Left lung (tissue), 10 donors: ENCODE results near the gene KIF6. TPM values are rescaled to one million over a fixed set of nuclear protein-coding genes. Genes with fewer than 3 reads are reported as not detected.
A peak's percentile ranks its signal among the peaks of the same experiment; 100 is the strongest.
"Not testable (repeated sequence)": the region's sequence is repeated elsewhere in the genome, so short reads cannot be mapped to it uniquely, and the experiment has no call there.

ENCODE experiments used
- ATAC-seq: fragments of 200-7000 bp; cut with Tn5 transposase; one replicate; pipeline ENCODE4 v1.9.1; 2020; ENCODE audit warnings: moderate library complexity
- DNase-seq, 4 donors: peaks; one replicate each; pipeline ENCODE4 v3.0.0-alpha.2; 2013 to 2020
- H3K27ac ChIP-seq, 2 donors: fragments of 200-600 bp; sonication (generic) in 1 of 2; one replicate each; pipeline versions ENCODE4 v1.5.0 to v1.8.0; 2020 to 2021
- H3K27me3 ChIP-seq, 2 donors: fragments of 200-600 bp; sonication (generic) in 1 of 2; one replicate each; pipeline versions ENCODE4 v1.5.0 to v1.8.0; 2020 to 2021
- H3K36me3 ChIP-seq, 2 donors: fragments of 200-600 bp; sonication (generic) in 1 of 2; one replicate each; pipeline versions ENCODE4 v1.5.0 to v1.8.0; 2020 to 2021
- H3K4me1 ChIP-seq, 2 donors: fragments of 200-600 bp; one replicate each; pipeline ENCODE4 v1.8.0; 2021
- H3K4me3 ChIP-seq, 2 donors: fragments of 200-600 bp; sonication (generic) in 1 of 2; one replicate each; pipeline versions ENCODE4 v1.5.0 to v1.8.0; 2020 to 2021; ENCODE audit warnings: mild to moderate bottlenecking in 1 of 2
- H3K9me3 ChIP-seq, 2 donors: fragments of 200-600 bp; sonication (generic) in 1 of 2; one replicate each; pipeline versions ENCODE4 v1.5.0 to v1.8.0; 2020 to 2021
- intact Hi-C, 2 donors: fragments of 100-400 bp; cut with DNase I; formaldehyde crosslinking; loops; one replicate each; pipeline versions ENCODE4 v1.11.2 to v1.14.2; 2022
- polyA plus RNA-seq, 6 donors: library from polyadenylated mRNA; unstranded; fragments of 120-200 nt; gene quantifications; one replicate each; pipeline ENCODE4 v1.2.1, GENCODE V29; 2013; ENCODE audit not compliant: insufficient read length in 6 of 6
- total RNA-seq, 2 donors: library from RNA; stranded (reverse); fragmentation: NEBNext Ultra II Directional; extraction: Animal tissue kit (Norgen Biotek cat#: 25700); gene quantifications; one replicate each; pipeline ENCODE4 v1.2.1, GENCODE V29; 2021
- TF ChIP-seq, protein P1 (sequence below), 2 donors: fragments of 200-600 bp; sonication (generic) in 1 of 2; IDR thresholded peaks; one replicate each; pipeline versions ENCODE4 v1.5.0 to v1.8.0; 2021; ENCODE audit warnings: antibody characterized with exemption in 2 of 2
- donor health status: DM: no; HTN: yes; CAD: no.
- donor health status: DM: no; HTN: no; CAD: no.

Gene KIF6
- total and polyA plus RNA-seq, 8 donors, result 0.93 to 4.4 (median 2.8) TPM

DNA sequence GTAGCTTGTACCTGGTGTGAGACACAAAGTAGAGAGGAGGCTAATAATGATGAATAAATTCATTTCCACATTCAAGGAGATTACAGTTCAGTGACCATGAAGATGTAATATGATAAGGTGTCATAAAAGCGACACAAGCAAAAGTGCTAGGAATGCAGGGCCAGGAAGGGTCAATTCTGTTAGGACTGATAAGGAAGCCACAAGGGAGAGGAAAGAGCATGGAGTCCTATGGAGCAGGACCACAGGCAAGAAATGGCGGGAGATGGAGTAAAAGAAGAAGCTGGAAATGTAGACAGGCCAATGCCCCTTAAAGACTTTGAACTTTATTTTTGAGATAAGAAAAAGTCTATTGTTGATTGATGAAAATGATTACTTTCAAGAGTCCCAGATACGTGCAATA, 240.9 kb downstream of the KIF6 start:
- intact Hi-C loops, result no loop called here
- H3K4me3 ChIP-seq, result no peak overlapping the region

DNA sequence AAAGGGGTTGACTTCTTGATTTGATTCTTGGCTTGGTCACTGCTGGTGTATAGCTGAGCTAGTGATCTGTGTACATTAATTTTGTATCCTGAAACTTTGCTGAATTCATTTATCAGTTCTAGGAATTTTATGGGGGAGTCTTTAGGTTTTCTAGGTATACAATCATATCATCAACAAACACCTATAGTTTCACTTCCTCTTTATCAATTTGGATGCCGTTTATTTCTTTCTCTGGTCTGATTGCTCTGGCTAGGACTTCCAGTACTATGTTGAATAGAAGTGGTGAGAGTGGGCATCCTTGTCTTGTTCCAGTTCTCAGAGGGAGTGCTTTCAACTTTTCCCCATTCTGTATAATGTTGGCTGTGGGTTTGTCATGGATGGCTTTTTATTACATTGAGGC, 245.4 kb downstream of the KIF6 start:
- H3K27ac ChIP-seq, DNase-seq, intact Hi-C loops, H3K4me3 ChIP-seq, H3K4me1 ChIP-seq, H3K36me3 ChIP-seq, ATAC-seq, H3K27me3 ChIP-seq: not testable (repeated sequence)
- H3K9me3 ChIP-seq, result peaks cover 0 to 10% of the 10 kb centered on the region in 2 donors

More for the DNA sequence above, 240.9 kb downstream of the KIF6 start:
- Histone ChIP-seq H3K4me1 (no peaks in the 10 kb centered on the region), H3K27me3 (no peaks in the 10 kb centered on the region), H3K27ac (no peak overlapping the region), H3K9me3 (peaks cover 0 to 8% of the 10 kb centered on the region in 2 donors), H3K36me3 (no peaks in the 10 kb centered on the region)
- ATAC-seq (no peak), DNase-seq (no peak)
- TF ChIP-seq, protein P1, sequence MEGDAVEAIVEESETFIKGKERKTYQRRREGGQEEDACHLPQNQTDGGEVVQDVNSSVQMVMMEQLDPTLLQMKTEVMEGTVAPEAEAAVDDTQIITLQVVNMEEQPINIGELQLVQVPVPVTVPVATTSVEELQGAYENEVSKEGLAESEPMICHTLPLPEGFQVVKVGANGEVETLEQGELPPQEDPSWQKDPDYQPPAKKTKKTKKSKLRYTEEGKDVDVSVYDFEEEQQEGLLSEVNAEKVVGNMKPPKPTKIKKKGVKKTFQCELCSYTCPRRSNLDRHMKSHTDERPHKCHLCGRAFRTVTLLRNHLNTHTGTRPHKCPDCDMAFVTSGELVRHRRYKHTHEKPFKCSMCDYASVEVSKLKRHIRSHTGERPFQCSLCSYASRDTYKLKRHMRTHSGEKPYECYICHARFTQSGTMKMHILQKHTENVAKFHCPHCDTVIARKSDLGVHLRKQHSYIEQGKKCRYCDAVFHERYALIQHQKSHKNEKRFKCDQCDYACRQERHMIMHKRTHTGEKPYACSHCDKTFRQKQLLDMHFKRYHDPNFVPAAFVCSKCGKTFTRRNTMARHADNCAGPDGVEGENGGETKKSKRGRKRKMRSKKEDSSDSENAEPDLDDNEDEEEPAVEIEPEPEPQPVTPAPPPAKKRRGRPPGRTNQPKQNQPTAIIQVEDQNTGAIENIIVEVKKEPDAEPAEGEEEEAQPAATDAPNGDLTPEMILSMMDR (IDR thresholded peaks at IDR 0.05), result no peak

DNA sequence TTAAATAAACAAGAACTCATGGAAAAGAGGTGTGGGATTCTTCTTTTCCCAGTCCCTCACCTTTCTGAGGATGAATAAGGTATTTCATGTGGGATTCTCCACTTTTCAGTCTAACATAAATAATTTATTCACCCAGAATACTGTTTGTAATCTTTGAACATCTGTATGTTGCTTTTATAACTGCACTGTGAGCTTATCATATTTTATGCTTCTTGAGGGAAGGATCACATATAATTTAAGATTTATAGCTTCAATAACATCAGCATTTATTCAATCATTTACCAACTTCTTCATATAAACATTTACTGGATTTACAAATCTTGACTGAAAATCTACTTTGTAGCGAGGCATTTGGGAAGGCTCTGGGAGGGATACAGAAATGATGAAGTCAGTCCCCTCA, 248.5 kb downstream of the KIF6 start:
- ATAC-seq, result no peak
- intact Hi-C loops, result no loop called here
- Histone ChIP-seq H3K9me3 (peaks cover 0 to 10% of the 10 kb centered on the region in 2 donors), H3K36me3 (no peaks in the 10 kb centered on the region), H3K4me3 (no peak overlapping the region), H3K27ac (no peak overlapping the region), H3K4me1 (peaks cover 0 to 4% of the 10 kb centered on the region in 2 donors), H3K27me3 (no peaks in the 10 kb centered on the region)
- no peak for DNase-seq
- TF ChIP-seq, protein P1 (IDR thresholded peaks at IDR 0.05), result no peak

DNA sequence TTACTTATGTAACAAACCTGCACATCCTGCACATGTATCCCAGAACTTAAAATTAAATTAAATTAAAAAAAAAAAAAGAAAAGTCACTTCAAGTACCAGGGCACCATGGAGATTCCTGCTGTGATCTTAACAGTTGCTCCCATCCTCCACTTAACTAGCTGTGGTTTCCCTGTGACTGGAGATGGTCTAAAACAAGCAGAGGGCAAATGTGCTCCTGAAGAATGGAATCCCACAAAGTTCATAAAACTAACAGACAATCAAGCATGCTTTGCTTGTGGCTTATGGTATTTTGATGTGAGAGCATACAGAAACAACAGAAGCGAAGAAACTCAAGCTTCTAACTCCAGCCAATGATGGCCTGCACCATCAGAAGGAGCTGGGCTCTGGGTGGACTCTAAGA, 249.1 kb downstream of the KIF6 start:
- H3K36me3 ChIP-seq, result no peaks in the 10 kb centered on the region
- intact Hi-C loops, result no loop called here
- no peak for DNase-seq
- ATAC-seq, result no peak
- H3K27ac ChIP-seq, result no peak overlapping the region
- H3K4me1 ChIP-seq, result peaks cover 0 to 4% of the 10 kb centered on the region in 2 donors
- TF ChIP-seq, protein P1 (IDR thresholded peaks at IDR 0.05), result no peak
- H3K4me3 ChIP-seq, result no peak overlapping the region
- H3K9me3 ChIP-seq, result peaks cover 0 to 10% of the 10 kb centered on the region in 2 donors
- no peaks in the 10 kb centered on the region for H3K27me3 ChIP-seq

DNA sequence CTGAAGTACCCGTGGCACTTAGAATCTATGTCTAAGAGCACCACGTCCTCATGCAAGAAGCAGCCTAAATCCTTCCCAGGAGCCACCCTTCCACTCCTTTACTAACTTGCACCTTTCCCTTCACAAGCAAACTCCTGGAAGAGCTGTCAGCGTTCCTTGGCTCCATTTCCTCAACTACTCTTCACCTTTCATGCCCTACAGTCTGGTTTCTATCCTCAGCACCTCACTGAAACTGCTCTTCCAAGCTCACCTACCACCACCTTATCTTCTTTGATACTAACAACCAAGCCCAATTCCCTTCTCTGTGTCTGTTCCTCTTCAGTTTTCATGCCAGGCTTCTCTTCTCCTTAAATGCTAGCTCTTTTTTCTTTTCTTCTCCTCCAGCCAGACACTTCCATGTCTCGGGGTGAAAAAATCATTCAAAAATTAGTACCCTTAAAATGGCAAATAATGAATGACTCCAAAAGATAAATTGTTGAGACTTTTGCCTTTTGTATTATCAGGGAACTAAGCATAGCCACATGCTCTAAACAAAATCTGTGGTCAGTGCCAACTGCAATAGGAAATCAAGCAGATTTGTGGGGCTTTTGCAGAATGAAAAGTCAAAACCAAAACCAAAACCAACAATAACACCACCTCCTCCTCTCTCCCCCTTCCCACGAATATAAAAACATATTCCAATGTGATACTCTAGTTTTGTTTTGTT, 253.1 kb downstream of the KIF6 start:
- intact Hi-C loops, result no loop called here
- peaks cover 0 to 5% of the 10 kb centered on the region in 2 donors for H3K9me3 ChIP-seq
- TF ChIP-seq, protein P1 (IDR thresholded peaks at IDR 0.05), result no peak
- no peak overlapping the region for H3K4me3 ChIP-seq
- H3K4me1 ChIP-seq, result peaks cover 0 to 4% of the 10 kb centered on the region in 2 donors
- ATAC-seq (no peak), DNase-seq (peak in 1 of 4 donors; percentile 28)
- no peaks in the 10 kb centered on the region for H3K36me3 ChIP-seq
- H3K27ac ChIP-seq, result peak overlapping the region in 1 of 2 donors; percentile 21
- no peaks in the 10 kb centered on the region for H3K27me3 ChIP-seq

DNA sequence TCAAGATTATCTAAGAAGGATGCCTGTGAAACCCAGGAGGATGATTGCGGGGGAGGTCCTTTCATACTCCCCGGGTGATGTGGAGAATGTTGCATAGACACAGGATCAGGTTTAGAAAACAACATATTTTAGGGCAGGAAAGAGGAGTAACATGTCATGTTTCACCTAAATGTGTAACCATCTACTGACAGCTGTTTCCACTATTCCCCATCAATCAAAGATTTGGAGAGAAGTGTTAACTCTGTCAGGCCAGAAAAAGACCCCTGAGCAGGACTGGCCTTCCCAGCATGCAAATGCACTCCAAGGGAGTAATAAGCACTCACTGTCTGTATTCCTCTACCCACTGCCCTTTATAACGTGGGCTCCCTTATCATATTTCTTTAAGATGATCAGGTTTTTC, 254.7 kb downstream of the KIF6 start:
- TF ChIP-seq, protein P1 (IDR thresholded peaks at IDR 0.05), result no peak
- Histone ChIP-seq H3K4me1 (peaks cover 0 to 4% of the 10 kb centered on the region in 2 donors), H3K27ac (no peak overlapping the region), H3K27me3 (no peaks in the 10 kb centered on the region), H3K36me3 (no peaks in the 10 kb centered on the region), H3K9me3 (peaks cover 0 to 5% of the 10 kb centered on the region in 2 donors), H3K4me3 (no peak overlapping the region)
- DNase-seq (no peak), ATAC-seq (no peak)
- intact Hi-C loops, result no loop called here
